Panc1 (cell line): ENCODE results near the gene ABL1. TPM values are rescaled to one million over a fixed set of nuclear protein-coding genes. Genes with fewer than 3 reads are reported as not detected.

Experiments used
- ATAC-seq: fragments of 200-7000 bp; cut with Tn5 transposase; 2 replicates; pipeline ENCODE4 v1.9.1; 2020; ENCODE audit warnings: mild to moderate bottlenecking, moderate library complexity
- BruUV-seq: library from RNA; stranded (reverse); fragments of 400-500 nt; replicated peaks from 2 replicates; lab custom pipeline; 2021; lab: Mats Ljungman, UMichigan
- CTCF ChIA-PET: fragments of 300-600 bp; sonication (Branson Sonifier 250); formaldehyde crosslinking; loops from one replicate; lab custom pipeline; 2022; ENCODE audit warnings: antibody characterized with exemption; lab: Charles Lee
- POLR2A ChIA-PET: fragments of 300-600 bp; sonication (Branson Sonifier 250); formaldehyde crosslinking; loops from one replicate; lab custom pipeline; 2022; ENCODE audit warnings: antibody characterized with exemption; lab: Charles Lee
- DNase-seq: peaks from one replicate; pipeline ENCODE4 v3.0.0-alpha.2; 2010; ENCODE audit warnings: low read depth, low spot score
- H3K27ac ChIP-seq: 2 replicates; pipeline ENCODE4 v1.5.1; 2011; ENCODE audit warnings: mild to moderate bottlenecking, low read length, inconsistent platforms
- H3K27me3 ChIP-seq: fragments of 200-500 bp; sonication (Bioruptor generic); 2 replicates; pipeline ENCODE4 v1.6.0; 2014; ENCODE audit warnings: low read length, inconsistent platforms; ENCODE audit not compliant: control insufficient read depth, insufficient read depth
- H3K36me3 ChIP-seq: fragments of 200-500 bp; sonication (Bioruptor generic); 2 replicates; pipeline ENCODE4 v1.5.1; 2014; ENCODE audit warnings: inconsistent platforms, mild to moderate bottlenecking, low read length, moderate library complexity; ENCODE audit not compliant: control insufficient read depth, insufficient read depth
- H3K4me1 ChIP-seq: 2 replicates; pipeline ENCODE4 v1.5.1; 2011; ENCODE audit warnings: inconsistent platforms, mild to moderate bottlenecking, low read length, moderate library complexity; ENCODE audit not compliant: control insufficient read depth, insufficient read depth
- H3K4me3 ChIP-seq, 2 experiments: 2 replicates each; pipeline ENCODE4 v1.5.1; 2011 to 2012; ENCODE audit warnings: low read depth in 2 of 2, low read length in 2 of 2, mild to moderate bottlenecking in 2 of 2, inconsistent platforms in 1 of 2, moderate library complexity in 1 of 2
- H3K9me3 ChIP-seq: fragments of 200-500 bp; sonication (Bioruptor generic); 2 replicates; pipeline ENCODE4 v1.5.1; 2014; ENCODE audit warnings: low read depth, mild to moderate bottlenecking, inconsistent platforms, low read length, moderate library complexity; ENCODE audit not compliant: control insufficient read depth, insufficient read depth
- CTCF ChIP-seq: fragments of 450-650 bp; IDR thresholded peaks from 2 replicates; pipeline ENCODE4 v1.5.1; 2017; ENCODE audit warnings: mild to moderate bottlenecking
- POLR2AphosphoS5 ChIP-seq: IDR thresholded peaks from 2 replicates; pipeline ENCODE4 v1.6.1; 2012; ENCODE audit warnings: mild to moderate bottlenecking, low read depth, low read length, moderate library complexity
- REST ChIP-seq, 2 experiments: IDR thresholded peaks; 2 replicates each; pipeline ENCODE4 v1.6.1; 2011 to 2012; ENCODE audit warnings: low read depth in 2 of 2, control low read depth in 1 of 2, low read length in 1 of 2, mild to moderate bottlenecking in 1 of 2, moderate library complexity in 1 of 2; ENCODE audit not compliant: insufficient read depth in 1 of 2
- SIN3A ChIP-seq: IDR thresholded peaks from 2 replicates; pipeline ENCODE4 v1.6.1; 2012; ENCODE audit warnings: low read depth, mild to moderate bottlenecking, low read length, moderate library complexity, borderline replicate concordance; ENCODE audit not compliant: insufficient read depth
- TCF7L2 ChIP-seq: IDR thresholded peaks from 2 replicates; pipeline ENCODE4 v1.6.1; 2011; ENCODE audit warnings: mild to moderate bottlenecking, low read depth, low read length, inconsistent platforms
- in situ Hi-C: cut with HindIII; loops from 2 replicates; pipeline ENCODE4 v1.10.0; 2016; ENCODE audit warnings: low sequenced_read_pairs, low pct_unique_long_range_greater_than_20kb
- intact Hi-C: fragments of 100-400 bp; cut with micrococcal nuclease; formaldehyde crosslinking; loops from one replicate; pipeline ENCODE4 v1.10.0; 2022; ENCODE audit not compliant: unreplicated experiment
- total RNA-seq: library from RNA; stranded (reverse); gene quantifications from one replicate; pipeline ENCODE4 v1.2.1, GENCODE V29; 2021; ENCODE audit not compliant: unreplicated experiment

The ABL1 gene
- total RNA-seq, 1 experiment from 2014 or later: 48.4 TPM

GRCh38 chr9:130858739-130859705 lies 24.0 kb downstream of the ABL1 start:
- no peak for TF ChIP-seq CTCF
- no peak for TF ChIP-seq SIN3A
- no peak for TF ChIP-seq TCF7L2
- TF ChIP-seq POLR2AphosphoS5: no peak
- no peak for TF ChIP-seq REST (IDR thresholded peaks at IDR 0.05; ENCODE audit: insufficient read depth in 1 of 2, low read depth in 2 of 2, low read length in 1 of 2)
- ChIA-PET POLR2A (no interaction called here), CTCF (no interaction called here)
- Histone ChIP-seq H3K9me3 (no peaks in the 10 kb centered on the region), H3K4me1 (peaks cover 23% of the 10 kb centered on the region), H3K27me3 (no peaks in the 10 kb centered on the region), H3K4me3 (no peak overlapping the region), H3K36me3 (peaks cover 2% of the 10 kb centered on the region; the same call in 1 of the 2 replicates), H3K27ac (no peak overlapping the region)
- no peak for DNase-seq
- in situ Hi-C loops: no loop called here
- no peak for ATAC-seq
- BruUV-seq: no TSS peak
- intact Hi-C loops: no loop called here

GRCh38 chr9:130860458-130861316 lies 25.6 kb downstream of the ABL1 start:
- DNase-seq (no peak), ATAC-seq (peak; percentile 73)
- TF ChIP-seq SIN3A (no peak), CTCF (peak; percentile 38)
- Histone ChIP-seq H3K36me3 (no peaks in the 10 kb centered on the region), H3K27me3 (no peaks in the 10 kb centered on the region), H3K4me1 (peaks cover 8% of the 10 kb centered on the region), H3K9me3 (no peaks in the 10 kb centered on the region), H3K4me3 (no peak overlapping the region), H3K27ac (no peak overlapping the region; the same call in 1 of the 2 replicates)
- no TSS peak for BruUV-seq
- in situ Hi-C loops (no loop called here), intact Hi-C loops (no loop called here)
- CTCF ChIA-PET: no interaction called here
- POLR2A ChIA-PET: no interaction called here
